ENCODE results near the gene STX18. TPM values are rescaled to one million over a fixed set of nuclear protein-coding genes. Genes with fewer than 3 reads are reported as not detected.
A peak's percentile ranks its signal among the peaks of the same experiment; 100 is the strongest.

Gene STX18
- total RNA-seq, 1 donor from 2014 or later: 20.4 TPM

DNA sequence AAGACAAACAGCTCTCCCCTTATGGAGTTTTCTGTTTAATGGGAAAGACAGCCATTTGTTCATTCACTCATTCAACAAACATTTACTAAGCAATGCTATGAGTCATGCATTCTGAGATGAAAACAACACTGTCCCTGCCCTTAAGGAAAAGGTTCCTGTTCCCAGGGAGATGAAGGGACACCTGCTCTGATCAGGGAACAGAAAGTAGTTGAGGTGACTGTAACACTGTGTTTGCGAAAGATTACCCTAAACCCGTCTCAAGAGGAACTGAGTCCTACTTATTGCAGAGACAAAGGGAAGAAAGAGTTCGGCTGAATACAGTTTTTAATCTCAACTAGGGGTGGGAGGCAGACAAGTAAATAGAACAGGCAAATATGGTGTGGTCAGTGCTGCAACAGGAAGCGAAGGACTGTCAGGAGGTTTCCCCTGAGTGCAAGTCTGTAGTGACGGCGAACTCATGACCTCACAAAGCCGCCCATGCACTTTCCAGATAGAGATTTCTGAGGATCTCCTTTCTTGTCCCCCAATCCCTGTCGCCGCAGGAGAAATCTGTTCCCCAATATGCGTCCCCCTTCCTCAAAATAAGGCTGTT is 712 bp downstream of the STX18 start:
- Histone ChIP-seq H3K27me3 (no peaks in the 10 kb centered on the region), H3K27ac (peak overlapping the region; percentile 94), H3K4me1 (peaks cover 70% of the 10 kb centered on the region), H3K9me3 (no peaks in the 10 kb centered on the region), H3K4me3 (peak overlapping the region; percentile 84 to 100), H3K36me3 (no peaks in the 10 kb centered on the region)
- intact Hi-C loops (cut with DNase I): no loop called here
- TF ChIP-seq POLR2AphosphoS5 (IDR thresholded peaks at IDR 0.05; ENCODE audit: insufficient read depth in 1 of 2, low read depth in 1 of 2): peak in 1 of 2 donors; percentile 30
- TF ChIP-seq, protein P1, sequence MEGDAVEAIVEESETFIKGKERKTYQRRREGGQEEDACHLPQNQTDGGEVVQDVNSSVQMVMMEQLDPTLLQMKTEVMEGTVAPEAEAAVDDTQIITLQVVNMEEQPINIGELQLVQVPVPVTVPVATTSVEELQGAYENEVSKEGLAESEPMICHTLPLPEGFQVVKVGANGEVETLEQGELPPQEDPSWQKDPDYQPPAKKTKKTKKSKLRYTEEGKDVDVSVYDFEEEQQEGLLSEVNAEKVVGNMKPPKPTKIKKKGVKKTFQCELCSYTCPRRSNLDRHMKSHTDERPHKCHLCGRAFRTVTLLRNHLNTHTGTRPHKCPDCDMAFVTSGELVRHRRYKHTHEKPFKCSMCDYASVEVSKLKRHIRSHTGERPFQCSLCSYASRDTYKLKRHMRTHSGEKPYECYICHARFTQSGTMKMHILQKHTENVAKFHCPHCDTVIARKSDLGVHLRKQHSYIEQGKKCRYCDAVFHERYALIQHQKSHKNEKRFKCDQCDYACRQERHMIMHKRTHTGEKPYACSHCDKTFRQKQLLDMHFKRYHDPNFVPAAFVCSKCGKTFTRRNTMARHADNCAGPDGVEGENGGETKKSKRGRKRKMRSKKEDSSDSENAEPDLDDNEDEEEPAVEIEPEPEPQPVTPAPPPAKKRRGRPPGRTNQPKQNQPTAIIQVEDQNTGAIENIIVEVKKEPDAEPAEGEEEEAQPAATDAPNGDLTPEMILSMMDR (IDR thresholded peaks at IDR 0.05): no peak
- no peak for DNase-seq (ENCODE audit: extremely low spot score in 2 of 2)

DNA sequence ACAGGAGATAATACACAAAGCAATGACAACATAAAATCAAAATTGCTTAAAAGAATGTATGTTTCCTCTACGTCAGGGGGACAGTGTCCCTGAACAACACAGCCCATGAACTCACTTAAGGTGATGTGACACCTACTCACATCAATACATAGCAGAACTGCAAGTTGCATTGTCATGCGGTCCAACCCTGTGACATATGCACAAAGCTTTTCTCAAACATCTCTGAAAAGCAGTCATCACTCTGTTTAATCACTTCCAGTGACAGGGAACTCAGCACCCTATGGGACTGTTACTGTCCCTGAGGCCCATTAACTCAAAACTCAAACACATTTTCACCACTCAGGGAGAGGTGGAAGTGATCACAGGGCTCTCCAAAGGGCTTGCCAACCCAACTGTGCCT is 2.4 kb downstream of the STX18 start:
- DNase-seq (ENCODE audit: extremely low spot score in 2 of 2): no peak
- TF ChIP-seq POLR2A (IDR thresholded peaks at IDR 0.05) (no peak), POLR2AphosphoS5 (IDR thresholded peaks at IDR 0.05; ENCODE audit: insufficient read depth in 1 of 2, low read depth in 1 of 2) (no peak)
- TF ChIP-seq, protein P1 (IDR thresholded peaks at IDR 0.05): no peak
- Histone ChIP-seq H3K4me3 (peak overlapping the region in 1 of 2 donors; percentile 100), H3K4me1 (peaks cover 81% of the 10 kb centered on the region), H3K27ac (no peak overlapping the region), H3K27me3 (no peaks in the 10 kb centered on the region), H3K36me3 (no peaks in the 10 kb centered on the region), H3K9me3 (no peaks in the 10 kb centered on the region)
- intact Hi-C loops (cut with DNase I): no loop called here

DNA sequence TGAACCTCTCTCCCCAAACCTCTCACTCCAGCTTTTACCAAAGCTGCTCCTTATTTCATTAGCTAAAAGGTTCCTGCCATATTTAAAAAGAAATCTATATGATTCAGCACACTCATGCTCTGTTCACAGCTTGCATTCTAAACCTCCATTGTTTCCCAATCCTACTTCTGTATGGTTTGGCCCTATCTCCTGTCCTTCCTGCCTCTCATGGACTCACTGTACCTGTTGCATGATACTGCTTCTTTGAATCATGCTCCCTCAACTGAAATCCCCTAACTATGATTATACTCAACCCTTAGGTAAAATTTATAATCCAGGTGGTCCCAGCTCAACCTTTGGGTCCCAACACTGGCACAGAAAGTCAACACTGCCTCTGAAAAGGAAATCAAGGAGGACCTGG is 6.3 kb downstream of the STX18 start:
- no peaks in the 10 kb centered on the region for H3K27me3 ChIP-seq
- H3K4me1 ChIP-seq: peaks cover 63% of the 10 kb centered on the region
- H3K4me3 ChIP-seq: no peak overlapping the region
- intact Hi-C loops (cut with DNase I): no loop called here
- no peak for DNase-seq (ENCODE audit: extremely low spot score in 2 of 2)
- no peaks in the 10 kb centered on the region for H3K36me3 ChIP-seq
- H3K9me3 ChIP-seq: no peaks in the 10 kb centered on the region
- no peak overlapping the region for H3K27ac ChIP-seq
- TF ChIP-seq, protein P1 (IDR thresholded peaks at IDR 0.05): no peak
- TF ChIP-seq POLR2A (IDR thresholded peaks at IDR 0.05) (no peak), POLR2AphosphoS5 (IDR thresholded peaks at IDR 0.05; ENCODE audit: insufficient read depth in 1 of 2, low read depth in 1 of 2) (no peak)

DNA sequence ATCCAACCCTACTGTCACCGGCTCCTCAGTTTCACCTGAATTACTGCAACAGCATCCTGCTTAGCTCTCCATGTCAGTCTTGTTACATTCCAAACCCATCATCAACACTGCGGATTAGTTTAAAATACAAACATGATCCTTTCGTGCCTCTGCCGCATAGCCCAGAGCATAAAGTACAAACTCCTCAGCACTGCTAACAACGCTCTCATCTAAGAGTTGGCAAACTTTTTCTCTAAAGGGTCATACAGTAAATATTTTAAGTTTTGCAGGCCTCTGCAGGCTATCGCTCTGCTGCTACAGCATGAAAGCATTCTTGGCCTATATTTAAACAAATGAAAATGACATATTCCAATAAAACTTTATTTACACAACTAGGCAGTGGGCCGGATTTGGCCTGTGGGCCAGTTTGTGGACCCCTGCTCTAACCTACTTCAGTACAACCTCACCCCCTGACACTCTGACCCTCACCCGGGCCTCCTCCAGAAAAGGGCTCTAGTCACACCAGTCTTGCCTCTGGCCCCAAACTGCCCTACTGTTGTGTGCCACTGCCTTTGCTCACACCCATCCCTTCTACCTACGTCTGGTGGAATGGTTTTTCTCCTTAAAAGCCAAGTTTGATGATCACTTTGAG is 7.2 kb downstream of the STX18 start:
- H3K27me3 ChIP-seq: no peaks in the 10 kb centered on the region
- H3K27ac ChIP-seq: no peak overlapping the region
- DNase-seq (ENCODE audit: extremely low spot score in 2 of 2): no peak
- intact Hi-C loops (cut with DNase I): no loop called here
- TF ChIP-seq POLR2AphosphoS5 (IDR thresholded peaks at IDR 0.05; ENCODE audit: insufficient read depth in 1 of 2, low read depth in 1 of 2): no peak
- TF ChIP-seq, protein P1 (IDR thresholded peaks at IDR 0.05): no peak
- TF ChIP-seq POLR2A (IDR thresholded peaks at IDR 0.05): no peak
- no peaks in the 10 kb centered on the region for H3K36me3 ChIP-seq
- H3K4me3 ChIP-seq: no peak overlapping the region
- H3K9me3 ChIP-seq: no peaks in the 10 kb centered on the region
- peaks cover 54% of the 10 kb centered on the region for H3K4me1 ChIP-seq

DNA sequence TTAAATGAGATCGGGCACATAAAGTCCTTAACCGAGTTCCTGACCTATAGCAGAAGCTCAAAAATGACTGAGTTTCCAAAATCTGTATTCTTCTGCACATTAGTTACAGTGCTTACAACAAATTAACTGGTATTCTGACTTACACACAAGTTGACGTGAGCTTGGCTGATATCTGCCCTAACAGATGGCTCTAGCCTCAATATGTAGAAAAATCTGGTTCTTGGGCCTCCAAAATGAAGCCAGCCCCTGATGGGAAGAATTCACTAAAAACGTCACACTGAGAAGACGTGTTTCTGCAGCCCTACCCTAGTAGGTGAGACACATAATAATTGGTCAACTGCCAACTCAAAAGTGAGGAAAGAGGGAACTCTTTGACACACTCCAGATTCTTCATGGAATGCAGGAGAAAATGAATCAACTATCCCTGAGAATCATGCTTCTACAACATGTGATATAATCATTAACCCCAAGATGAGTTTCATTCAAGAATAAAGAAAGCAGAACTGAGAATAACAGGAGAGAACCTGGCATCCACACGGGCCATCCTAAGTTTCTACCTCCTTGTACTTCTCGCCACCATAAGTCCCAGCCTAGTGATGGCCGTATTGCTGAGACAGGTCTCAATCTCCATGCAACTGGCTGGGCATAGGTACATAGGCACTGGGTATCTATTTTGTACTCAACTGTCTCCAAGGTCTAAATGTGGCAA is 8.2 kb downstream of the STX18 start:
- TF ChIP-seq, protein P1 (IDR thresholded peaks at IDR 0.05): no peak
- TF ChIP-seq POLR2AphosphoS5 (IDR thresholded peaks at IDR 0.05; ENCODE audit: insufficient read depth in 1 of 2, low read depth in 1 of 2) (no peak), POLR2A (IDR thresholded peaks at IDR 0.05) (no peak)
- intact Hi-C loops (cut with DNase I): no loop called here
- H3K4me3 ChIP-seq: no peak overlapping the region
- DNase-seq (ENCODE audit: extremely low spot score in 2 of 2): no peak
- no peaks in the 10 kb centered on the region for H3K36me3 ChIP-seq
- no peak overlapping the region for H3K27ac ChIP-seq
- no peaks in the 10 kb centered on the region for H3K27me3 ChIP-seq
- H3K4me1 ChIP-seq: peaks cover 54% of the 10 kb centered on the region
- no peaks in the 10 kb centered on the region for H3K9me3 ChIP-seq
